GM10266 (cell line): ENCODE measurements around the gene MB.

Experiments
- DNase-seq: peaks from one replicate; pipeline ENCODE4 v3.0.0; 2012; ENCODE audit errors: extremely low spot score
- TF ChIP-seq, protein P1 (sequence below): IDR thresholded peaks from 2 replicates; pipeline ENCODE4 v1.5.1; 2012; ENCODE audit warnings: mild to moderate bottlenecking, low read depth; ENCODE audit not compliant: control insufficient read depth, insufficient read depth; ENCODE audit errors: missing control alignments

MB gene

DNA sequence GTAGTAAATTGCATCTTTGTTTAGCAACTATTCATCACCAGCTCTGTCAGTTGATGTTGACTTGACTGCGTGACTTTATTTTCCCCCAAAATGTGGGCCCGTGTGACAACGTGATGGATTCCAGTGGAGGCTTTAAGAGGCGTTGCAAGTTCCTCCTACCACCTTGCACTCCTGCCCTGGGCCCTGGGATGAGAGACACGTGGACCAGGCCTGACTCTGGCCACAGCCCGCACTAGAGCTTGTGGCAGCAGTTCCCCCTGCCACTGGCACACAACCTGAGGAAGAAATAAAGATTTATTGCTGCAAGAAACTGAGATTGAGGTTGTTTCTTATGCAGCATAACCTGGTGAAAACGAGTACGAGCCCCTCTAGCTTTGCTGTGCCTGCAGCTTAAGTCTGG is 44.6 kb downstream of the MB start:
- TF ChIP-seq, protein P1, sequence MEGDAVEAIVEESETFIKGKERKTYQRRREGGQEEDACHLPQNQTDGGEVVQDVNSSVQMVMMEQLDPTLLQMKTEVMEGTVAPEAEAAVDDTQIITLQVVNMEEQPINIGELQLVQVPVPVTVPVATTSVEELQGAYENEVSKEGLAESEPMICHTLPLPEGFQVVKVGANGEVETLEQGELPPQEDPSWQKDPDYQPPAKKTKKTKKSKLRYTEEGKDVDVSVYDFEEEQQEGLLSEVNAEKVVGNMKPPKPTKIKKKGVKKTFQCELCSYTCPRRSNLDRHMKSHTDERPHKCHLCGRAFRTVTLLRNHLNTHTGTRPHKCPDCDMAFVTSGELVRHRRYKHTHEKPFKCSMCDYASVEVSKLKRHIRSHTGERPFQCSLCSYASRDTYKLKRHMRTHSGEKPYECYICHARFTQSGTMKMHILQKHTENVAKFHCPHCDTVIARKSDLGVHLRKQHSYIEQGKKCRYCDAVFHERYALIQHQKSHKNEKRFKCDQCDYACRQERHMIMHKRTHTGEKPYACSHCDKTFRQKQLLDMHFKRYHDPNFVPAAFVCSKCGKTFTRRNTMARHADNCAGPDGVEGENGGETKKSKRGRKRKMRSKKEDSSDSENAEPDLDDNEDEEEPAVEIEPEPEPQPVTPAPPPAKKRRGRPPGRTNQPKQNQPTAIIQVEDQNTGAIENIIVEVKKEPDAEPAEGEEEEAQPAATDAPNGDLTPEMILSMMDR: no peak
- DNase-seq: no peak

DNA sequence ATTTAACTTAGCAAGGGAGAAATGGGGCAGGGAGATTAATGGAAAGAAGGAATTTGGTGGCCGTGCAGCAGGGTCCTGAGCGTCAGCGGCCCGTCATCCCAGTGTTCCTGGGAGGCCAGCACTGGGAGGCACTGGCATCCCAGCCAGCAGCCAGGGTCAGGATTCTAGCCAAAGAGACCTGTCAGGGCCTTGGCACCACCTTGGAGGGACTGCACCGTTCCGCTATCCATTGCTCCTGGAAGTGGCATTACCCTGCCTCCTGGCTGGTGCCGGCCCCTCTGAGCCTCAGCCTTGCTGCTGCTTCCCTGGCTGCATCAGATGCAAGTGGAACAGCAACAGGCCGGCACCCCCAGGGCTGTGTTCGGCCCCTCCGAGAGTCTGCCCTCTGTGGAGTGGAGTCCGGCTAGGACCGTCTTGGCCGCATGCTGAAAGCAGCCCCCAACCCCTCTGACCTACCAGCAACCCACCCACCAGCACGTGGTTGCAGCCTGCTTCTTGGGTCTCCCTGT is 46.4 kb downstream of the MB start:
- DNase-seq: no peak
- TF ChIP-seq, protein P1: no peak

DNA sequence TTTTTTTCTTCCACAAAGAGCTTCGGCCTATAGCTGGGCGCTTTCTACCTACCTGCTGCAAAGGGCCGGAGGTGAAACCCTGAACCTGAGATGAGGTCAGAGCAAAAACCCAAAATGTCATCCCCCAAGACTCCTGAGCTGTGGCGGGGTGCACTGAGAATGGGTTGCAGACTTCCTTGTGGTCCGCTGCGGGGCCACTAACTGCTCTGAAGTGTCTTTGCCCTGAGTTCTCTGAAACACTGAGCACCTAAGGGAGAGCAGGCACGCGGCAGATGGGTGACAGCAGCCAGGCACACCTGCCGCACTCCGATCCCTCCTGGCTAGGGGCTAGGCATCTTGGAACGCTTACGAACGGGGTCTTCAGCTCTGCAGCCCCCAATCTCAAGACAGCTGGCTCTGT is 47.2 kb downstream of the MB start:
- DNase-seq: no peak

DNA sequence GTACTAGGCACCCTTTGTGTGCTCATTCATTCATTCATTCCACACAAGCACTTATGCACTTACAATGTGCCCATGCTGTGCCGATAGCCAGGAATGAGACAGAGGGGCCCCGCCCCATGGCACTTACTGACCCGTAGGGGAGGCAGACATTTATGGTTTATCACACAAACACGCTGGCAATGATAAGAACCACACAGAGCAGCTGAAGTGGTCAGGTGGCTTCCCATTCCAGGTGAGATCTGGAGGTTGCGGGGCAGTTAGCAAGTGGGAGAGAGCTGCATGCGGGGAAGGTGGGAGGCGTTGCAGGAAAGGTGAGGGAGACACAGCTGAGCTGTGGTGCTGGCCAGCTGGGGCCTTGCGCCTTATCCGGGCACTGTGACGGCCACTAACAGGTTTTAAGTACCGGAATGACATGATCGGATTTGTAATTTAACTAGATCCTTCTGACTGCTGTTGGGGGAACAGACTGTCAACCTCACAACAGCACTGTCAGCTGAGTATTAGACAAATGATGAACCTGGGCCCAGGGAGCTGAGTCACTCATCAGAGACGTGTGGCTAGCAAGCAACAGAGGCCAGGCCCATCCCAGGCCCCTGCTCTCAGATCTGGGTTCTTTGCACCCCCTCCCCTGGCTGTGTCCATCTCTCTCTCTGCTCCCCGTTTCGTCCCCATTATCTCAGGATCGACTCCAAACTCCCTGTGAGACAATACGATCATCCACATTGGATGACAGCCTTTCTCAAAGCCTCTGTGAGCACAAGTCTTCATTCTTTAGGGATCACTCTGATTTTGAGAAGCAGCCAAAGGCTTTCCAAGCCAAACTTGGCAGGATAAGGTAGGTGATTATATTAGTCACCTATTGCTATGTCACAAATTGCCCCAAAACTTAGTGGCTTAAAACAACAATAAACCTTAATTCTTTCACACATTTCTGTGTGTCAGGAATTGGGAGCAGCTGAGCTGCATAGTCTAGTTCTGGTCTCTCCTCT is 48.1 kb downstream of the MB start:
- TF ChIP-seq, protein P1: no peak
- no peak for DNase-seq

More for the DNA sequence above, 47.2 kb downstream of the MB start:
- TF ChIP-seq, protein P1: no peak

DNA sequence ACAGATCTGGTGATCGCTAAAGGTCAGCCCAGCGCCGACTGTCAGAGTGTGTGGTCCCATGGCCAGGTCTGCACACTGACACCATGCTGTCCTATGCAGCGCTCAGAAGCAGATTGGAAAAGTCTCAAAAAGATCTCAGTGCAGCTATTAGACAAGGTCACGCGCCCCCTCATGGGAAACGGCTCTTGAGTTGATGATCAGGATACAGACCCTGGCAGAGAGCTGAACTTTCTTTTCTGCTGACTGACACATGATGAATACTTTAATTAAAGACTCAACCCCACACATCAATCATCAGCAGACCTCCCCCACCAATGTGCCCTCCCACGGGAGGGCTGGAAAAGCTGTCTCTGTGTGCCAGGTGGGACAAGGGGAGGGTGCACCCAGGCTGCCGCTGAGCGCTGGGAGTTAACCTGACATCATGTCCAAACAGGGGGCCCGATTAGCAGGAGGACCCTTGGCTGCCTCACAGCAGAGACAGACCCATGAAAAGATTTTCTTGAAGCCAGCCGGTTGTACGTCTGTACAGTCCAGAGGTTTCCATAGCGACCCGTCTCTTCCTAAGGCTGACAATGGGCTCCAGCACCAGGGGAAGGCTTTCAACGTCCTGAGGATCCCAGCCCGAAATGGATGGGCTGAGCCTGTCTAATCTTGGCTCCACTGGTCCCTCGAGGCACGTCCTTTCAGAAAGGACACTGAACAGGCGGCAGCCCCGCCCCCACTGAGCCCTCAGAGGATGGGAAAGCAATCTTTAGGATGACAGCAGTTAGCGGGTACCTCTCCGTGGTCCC is 49.6 kb downstream of the MB start:
- DNase-seq: no peak
- TF ChIP-seq, protein P1: no peak

DNA sequence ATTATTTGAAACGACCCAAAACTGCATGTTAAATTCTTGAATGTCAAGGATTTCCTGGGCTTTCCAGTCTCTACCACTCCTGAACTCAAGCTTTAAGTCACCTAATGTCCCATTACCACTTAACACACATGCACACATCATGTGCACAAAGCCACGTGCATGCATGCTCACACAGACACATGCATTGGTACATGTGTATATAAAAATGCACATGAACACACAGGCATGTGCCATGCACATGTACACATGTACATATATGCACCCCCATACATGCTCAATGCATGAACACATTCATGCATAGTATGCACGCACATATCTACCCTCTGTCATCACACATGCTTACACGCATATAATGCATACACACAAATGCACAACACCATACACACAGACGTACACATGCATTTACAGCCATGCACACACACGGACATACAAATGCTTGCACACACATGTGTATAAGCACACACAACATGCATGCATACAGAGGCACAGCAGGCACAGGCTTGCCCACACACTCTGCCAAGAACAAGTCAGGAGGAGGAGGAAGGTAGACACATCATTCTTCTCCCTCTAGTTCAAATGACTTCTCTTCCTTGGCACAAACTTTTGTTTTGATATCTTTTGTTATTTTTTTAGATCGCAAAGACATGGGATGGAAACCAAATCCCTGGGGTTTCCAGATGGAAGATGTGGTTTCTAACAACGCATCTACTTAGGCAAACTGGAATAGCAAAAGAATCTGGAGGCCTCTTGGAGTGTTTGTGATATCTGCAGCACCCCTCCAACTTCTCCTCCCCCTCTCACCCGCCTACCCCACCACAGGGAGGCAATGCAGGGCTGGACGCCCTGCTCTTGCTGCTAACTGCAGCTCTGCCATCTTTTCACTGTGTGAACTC is 51.9 kb downstream of the MB start:
- TF ChIP-seq, protein P1: no peak
- DNase-seq: no peak
